Loucy (cell line): Measurements from ENCODE around the gene CCDC12.

Source experiments
- H2AFZ ChIP-seq: fragments of 200-600 bp; sonication (generic); 2 replicates; pipeline ENCODE4 v1.6.0; 2016; ENCODE audit warnings: antibody characterized with exemption, mild to moderate bottlenecking, low read length, moderate library complexity
- H3F3A ChIP-seq: fragments of 200-600 bp; 2 replicates; pipeline ENCODE4 v1.6.0; 2016; ENCODE audit warnings: antibody characterized with exemption, low read depth, mild to moderate bottlenecking
- H3K27me3 ChIP-seq: fragments of 200-600 bp; sonication (generic); 2 replicates; pipeline ENCODE4 v1.6.1; 2014; ENCODE audit warnings: low read length, mild to moderate bottlenecking; ENCODE audit not compliant: insufficient read depth, poor library complexity, severe bottlenecking
- H3K36me3 ChIP-seq: fragments of 200-600 bp; sonication (generic); 2 replicates; pipeline ENCODE4 v1.6.1; 2016; ENCODE audit warnings: low read length; ENCODE audit not compliant: insufficient read depth
- H3K4me1 ChIP-seq: fragments of 200-600 bp; sonication (generic); 2 replicates; pipeline ENCODE4 v1.5.1; 2014; ENCODE audit warnings: low read length, mild to moderate bottlenecking; ENCODE audit not compliant: insufficient read depth, poor library complexity, severe bottlenecking
- H3K4me2 ChIP-seq: fragments of 200-600 bp; sonication (generic); 2 replicates; pipeline ENCODE4 v1.6.0; 2014; ENCODE audit warnings: antibody characterized with exemption, low read length, low read depth, mild to moderate bottlenecking; ENCODE audit not compliant: poor library complexity, severe bottlenecking
- H3K4me3 ChIP-seq: fragments of 200-600 bp; sonication (generic); 2 replicates; pipeline ENCODE4 v1.5.1; 2014; ENCODE audit warnings: low read length, mild to moderate bottlenecking, mixed read lengths; ENCODE audit not compliant: poor library complexity, severe bottlenecking
- H3K79me2 ChIP-seq: fragments of 200-600 bp; sonication (generic); 2 replicates; pipeline ENCODE4 v1.6.1; 2014; ENCODE audit warnings: low read length; ENCODE audit not compliant: insufficient read depth
- H3K9ac ChIP-seq: fragments of 200-600 bp; sonication (generic); 2 replicates; pipeline ENCODE4 v1.6.0; 2014; ENCODE audit warnings: mild to moderate bottlenecking, low read depth, low read length, moderate library complexity; ENCODE audit not compliant: poor library complexity, severe bottlenecking
- H3K9me2 ChIP-seq: fragments of 200-600 bp; sonication (generic); replicated peaks from 2 replicates; pipeline ENCODE4 v1.6.1; 2016; ENCODE audit warnings: low read depth, low read length, mixed read lengths
- H3K9me3 ChIP-seq: fragments of 200-600 bp; sonication (generic); 2 replicates; pipeline ENCODE4 v1.6.1; 2014; ENCODE audit warnings: mild to moderate bottlenecking, antibody characterized with exemption, low read length, low read depth; ENCODE audit not compliant: insufficient read depth
- H4K20me1 ChIP-seq: fragments of 200-600 bp; sonication (generic); 2 replicates; pipeline ENCODE4 v1.6.0; 2014; ENCODE audit warnings: antibody characterized with exemption, low read length, mild to moderate bottlenecking; ENCODE audit not compliant: insufficient read depth, poor library complexity, severe bottlenecking
- EZH2phosphoT487 ChIP-seq: fragments of 200-600 bp; IDR thresholded peaks from 2 replicates; pipeline ENCODE4 v1.6.1; 2018; ENCODE audit warnings: antibody characterized with exemption, mild to moderate bottlenecking, moderate library complexity, borderline replicate concordance
- TF ChIP-seq, protein P1 (sequence below): fragments of 200-600 bp; sonication (generic); conservative IDR thresholded peaks from 2 replicates; pipeline ENCODE4 v1.5.1; 2014; ENCODE audit warnings: mild to moderate bottlenecking, antibody characterized with exemption, low read length

The CCDC12 gene

DNA sequence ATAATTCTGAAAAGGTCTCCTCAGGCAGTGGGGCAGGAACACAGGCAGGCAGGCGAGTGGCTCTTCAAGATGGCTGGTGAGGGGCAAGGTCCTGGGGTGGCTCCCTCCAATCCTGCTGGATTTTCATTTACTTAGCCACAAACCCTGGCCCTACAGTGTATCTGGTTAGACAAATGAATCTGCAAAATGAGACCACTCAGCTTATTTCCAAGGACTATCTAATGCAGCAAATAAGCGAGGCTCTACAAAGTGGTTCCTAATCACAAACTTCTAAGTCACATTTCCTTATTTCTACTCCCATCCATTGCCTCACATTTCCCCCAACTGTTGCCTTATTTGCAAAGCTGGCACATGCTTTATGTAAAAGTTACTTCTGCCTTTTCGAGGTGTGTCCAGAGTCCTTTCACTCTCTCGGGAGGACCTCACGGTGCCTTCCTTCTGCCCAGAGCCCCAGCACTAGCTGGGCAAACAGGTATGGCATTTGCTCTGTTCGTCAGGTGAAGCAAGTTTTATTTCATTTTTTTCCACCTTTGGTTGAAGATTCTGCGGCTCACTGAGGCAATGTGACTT lies 40.5 kb downstream of the CCDC12 start:
- Histone ChIP-seq H3F3A (0 out of 2 replicates have a peak, but pooled peaks cover 6% of the 10 kb centered on the region), H2AFZ (no peak overlapping the region), H3K36me3 (peaks cover 67% of the 10 kb centered on the region; the same call in 1 of the 2 replicates), H3K4me2 (no peak overlapping the region), H3K79me2 (peaks cover 99% of the 10 kb centered on the region), H3K4me3 (no peak overlapping the region), H4K20me1 (peaks cover 3% of the 10 kb centered on the region), H3K9me2 (no peaks in the 10 kb centered on the region), H3K9ac (no peak overlapping the region), H3K27me3 (no peaks in the 10 kb centered on the region), H3K9me3 (no peaks in the 10 kb centered on the region), H3K4me1 (peaks cover 38% of the 10 kb centered on the region)
- TF ChIP-seq, protein P1, sequence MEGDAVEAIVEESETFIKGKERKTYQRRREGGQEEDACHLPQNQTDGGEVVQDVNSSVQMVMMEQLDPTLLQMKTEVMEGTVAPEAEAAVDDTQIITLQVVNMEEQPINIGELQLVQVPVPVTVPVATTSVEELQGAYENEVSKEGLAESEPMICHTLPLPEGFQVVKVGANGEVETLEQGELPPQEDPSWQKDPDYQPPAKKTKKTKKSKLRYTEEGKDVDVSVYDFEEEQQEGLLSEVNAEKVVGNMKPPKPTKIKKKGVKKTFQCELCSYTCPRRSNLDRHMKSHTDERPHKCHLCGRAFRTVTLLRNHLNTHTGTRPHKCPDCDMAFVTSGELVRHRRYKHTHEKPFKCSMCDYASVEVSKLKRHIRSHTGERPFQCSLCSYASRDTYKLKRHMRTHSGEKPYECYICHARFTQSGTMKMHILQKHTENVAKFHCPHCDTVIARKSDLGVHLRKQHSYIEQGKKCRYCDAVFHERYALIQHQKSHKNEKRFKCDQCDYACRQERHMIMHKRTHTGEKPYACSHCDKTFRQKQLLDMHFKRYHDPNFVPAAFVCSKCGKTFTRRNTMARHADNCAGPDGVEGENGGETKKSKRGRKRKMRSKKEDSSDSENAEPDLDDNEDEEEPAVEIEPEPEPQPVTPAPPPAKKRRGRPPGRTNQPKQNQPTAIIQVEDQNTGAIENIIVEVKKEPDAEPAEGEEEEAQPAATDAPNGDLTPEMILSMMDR, result no peak
- no peak for TF ChIP-seq EZH2phosphoT487

DNA sequence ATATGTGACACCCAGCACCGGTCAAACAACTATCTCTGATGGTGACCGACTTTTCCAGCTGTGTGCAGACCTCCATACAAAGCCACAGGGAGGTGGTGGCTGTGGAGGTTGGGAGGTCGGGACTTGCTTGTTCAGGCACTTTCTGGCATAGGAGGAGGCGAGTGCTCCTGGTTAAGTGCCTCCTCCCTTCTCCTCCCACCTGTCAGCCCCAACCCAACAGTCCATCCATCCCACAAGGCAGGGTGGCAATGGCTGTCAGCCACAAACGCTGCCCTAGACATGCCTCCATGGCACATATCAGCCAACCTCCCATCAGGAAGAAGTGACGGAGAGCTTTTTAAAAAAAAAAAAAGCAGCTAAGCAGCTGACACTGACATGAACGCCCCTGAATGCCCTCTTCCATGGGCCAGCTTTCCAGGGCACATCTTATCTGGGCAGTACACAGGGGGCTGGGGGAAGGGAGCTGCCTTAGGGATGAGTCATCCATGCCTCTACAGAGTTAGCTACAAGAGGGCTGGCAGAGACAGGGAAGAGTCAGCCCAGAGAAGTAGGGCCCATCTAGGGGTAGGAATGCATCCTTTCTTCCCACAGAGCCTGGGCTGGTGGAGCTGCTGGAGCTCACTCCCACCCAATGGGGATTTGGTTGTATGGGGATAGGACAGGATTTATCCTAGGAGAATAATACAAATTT lies 41.2 kb downstream of the CCDC12 start:
- no peaks in the 10 kb centered on the region for H3K27me3 ChIP-seq
- TF ChIP-seq, protein P1, result no peak
- no peak for TF ChIP-seq EZH2phosphoT487
- H3K79me2 ChIP-seq, result peaks cover 99% of the 10 kb centered on the region
- H3K36me3 ChIP-seq, result peaks cover 59% of the 10 kb centered on the region; the same call in 1 of the 2 replicates
- no peaks in the 10 kb centered on the region for H3K9me3 ChIP-seq
- H3K9me2 ChIP-seq, result no peaks in the 10 kb centered on the region
- H3K4me3 ChIP-seq, result no peak overlapping the region
- no peak overlapping the region for H3K4me2 ChIP-seq
- H2AFZ ChIP-seq, result no peak overlapping the region
- H3K9ac ChIP-seq, result no peak overlapping the region
- H3K4me1 ChIP-seq, result peaks cover 46% of the 10 kb centered on the region
- 0 out of 2 replicates have a peak, but pooled peaks cover 6% of the 10 kb centered on the region for H3F3A ChIP-seq
- H4K20me1 ChIP-seq, result peaks cover 3% of the 10 kb centered on the region

DNA sequence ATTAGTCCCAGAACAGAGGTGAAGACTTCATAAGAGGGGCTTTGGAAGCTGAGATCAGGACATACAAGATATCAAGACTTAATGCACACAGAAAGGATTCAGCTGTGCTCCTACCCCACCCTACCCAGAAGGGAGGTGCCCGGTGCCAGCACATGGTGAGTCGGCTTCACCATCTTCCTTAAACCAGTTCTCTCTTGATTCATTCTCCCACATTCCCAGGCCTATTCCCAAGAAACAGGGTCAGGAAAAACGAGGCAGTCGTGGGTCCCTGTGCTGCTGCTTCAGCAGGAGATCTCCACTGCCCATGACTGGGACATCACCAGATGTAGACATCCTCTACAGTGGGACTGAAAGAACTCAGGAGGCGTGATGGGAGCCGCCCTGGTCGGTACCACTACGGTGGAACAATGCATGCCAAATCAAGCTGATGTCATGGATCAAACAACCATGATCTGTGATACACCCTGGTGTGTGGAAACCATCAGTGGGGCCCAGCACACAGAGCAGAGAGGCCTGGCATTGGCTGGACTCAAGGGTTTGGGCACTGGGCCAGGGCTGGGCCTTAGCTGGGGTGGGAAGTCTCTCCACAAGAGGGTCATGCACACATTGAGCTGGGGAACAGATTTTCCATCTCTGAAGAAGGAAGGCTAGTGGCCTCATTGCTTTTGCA lies 41.9 kb downstream of the CCDC12 start:
- Histone ChIP-seq H3K4me2 (no peak overlapping the region), H3K4me1 (peaks cover 49% of the 10 kb centered on the region), H3K36me3 (peaks cover 52% of the 10 kb centered on the region; the same call in 1 of the 2 replicates)

More for the DNA sequence above, 41.9 kb downstream of the CCDC12 start:
- H3K27me3 ChIP-seq, result no peaks in the 10 kb centered on the region
- TF ChIP-seq, protein P1, result no peak
- no peak for TF ChIP-seq EZH2phosphoT487
- H3K79me2 ChIP-seq, result peaks cover 97% of the 10 kb centered on the region
- 0 out of 2 replicates have a peak, but pooled peaks cover 6% of the 10 kb centered on the region for H3F3A ChIP-seq
- H3K9me3 ChIP-seq, result no peaks in the 10 kb centered on the region
- peaks cover 3% of the 10 kb centered on the region for H4K20me1 ChIP-seq
- H3K9ac ChIP-seq, result no peak overlapping the region
- H3K4me3 ChIP-seq, result no peak overlapping the region
- no peaks in the 10 kb centered on the region for H3K9me2 ChIP-seq
- H2AFZ ChIP-seq, result no peak overlapping the region
